ENCODE data around the gene FSD1L. TPM values are rescaled to one million over a fixed set of nuclear protein-coding genes. Genes with fewer than 3 reads are reported as not detected.
A peak's percentile ranks its signal among the peaks of the same experiment; 100 is the strongest.

The FSD1L gene
- total and polyA plus RNA-seq, 2 of the 13 experiments (the other 11 are each of a cell fraction or from before 2014, with no cell fraction given) = 4.1 to 5.1 TPM

DNA sequence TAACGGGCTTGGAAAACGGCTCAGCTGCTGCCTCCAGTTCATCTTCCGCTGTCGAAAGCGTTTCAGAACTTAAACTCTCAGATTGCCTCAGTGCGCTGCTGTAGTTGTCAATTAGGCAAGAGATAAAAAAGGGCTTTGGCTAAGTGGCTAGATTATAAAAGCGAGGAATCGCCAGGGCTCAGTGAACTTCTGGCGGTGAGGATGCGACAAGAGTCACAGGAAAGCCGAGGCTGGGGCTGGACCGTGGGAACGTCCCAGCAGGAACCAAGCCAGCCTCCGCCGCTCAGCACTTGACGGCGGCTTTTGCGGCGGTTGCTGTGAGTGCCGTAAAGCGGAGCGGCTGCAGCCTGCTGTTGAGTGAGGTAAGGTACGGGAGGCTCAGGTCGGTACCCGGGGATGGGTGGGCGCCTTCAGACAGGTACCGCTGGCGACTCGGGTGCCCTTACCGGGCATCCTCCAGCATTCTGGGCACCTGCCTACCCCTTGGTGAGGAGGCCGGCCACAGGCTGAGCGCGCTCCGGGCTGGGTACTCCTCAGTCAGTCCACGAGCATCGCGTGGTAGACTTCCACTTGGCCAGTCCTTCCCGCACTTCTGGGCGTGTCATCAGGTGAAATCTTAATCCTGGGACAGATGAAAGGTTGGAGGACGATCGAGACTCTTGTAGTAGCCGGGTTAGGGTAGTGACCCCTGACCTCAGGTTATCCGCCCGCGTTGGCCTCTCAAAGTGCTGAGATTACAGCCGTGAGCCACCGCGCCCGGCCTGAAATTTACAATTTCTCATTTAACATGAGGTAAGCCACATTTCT is 110.2 kb downstream of the FSD1L start, which contains the start of gene FKTN (continued):
- no peak for TF ChIP-seq MATR3 (CRISPR knock-in tag; IDR thresholded peaks at IDR 0.05)
- no peak for TF ChIP-seq SP140L (CRISPR knock-in tag; IDR thresholded peaks at IDR 0.05; ENCODE audit: borderline replicate concordance)
- TF ChIP-seq ZFYVE20 (CRISPR knock-in tag; IDR thresholded peaks at IDR 0.05; ENCODE audit: borderline replicate concordance, low read depth) = no peak
- peak; percentile 62; the same call in 1 of the 2 replicates for TF ChIP-seq FOXK1 (CRISPR knock-in tag; IDR thresholded peaks at IDR 0.05; ENCODE audit: borderline replicate concordance, low read depth)
- no peak for TF ChIP-seq ZNF562 (CRISPR knock-in tag; IDR thresholded peaks at IDR 0.05; ENCODE audit: borderline replicate concordance)
- no peak for TF ChIP-seq ZNF446 (CRISPR knock-in tag; IDR thresholded peaks at IDR 0.05)
- TF ChIP-seq ZNF350 (CRISPR knock-in tag; IDR thresholded peaks at IDR 0.05; ENCODE audit: borderline replicate concordance, low read depth) = peak; percentile 59
- TF ChIP-seq HNF4A (CRISPR knock-in tag; IDR thresholded peaks at IDR 0.05) = no peak
- TF ChIP-seq ZNF720 (CRISPR knock-in tag; IDR thresholded peaks at IDR 0.05) = no peak
- TF ChIP-seq WIZ (CRISPR knock-in tag; IDR thresholded peaks at IDR 0.05) = no peak
- no peak for TF ChIP-seq GZF1 (CRISPR knock-in tag; IDR thresholded peaks at IDR 0.05)
- TF ChIP-seq PCBP2 (optimal IDR thresholded peaks at IDR 0.05; ENCODE audit: low read depth, low read length, poor library complexity, severe bottlenecking) = no peak
- TF ChIP-seq SALL2 (CRISPR knock-in tag; IDR thresholded peaks at IDR 0.05) = peak; percentile 62
- peak; percentile 82 for TF ChIP-seq ZNF331 (CRISPR knock-in tag; IDR thresholded peaks at IDR 0.05)
- TF ChIP-seq SOX13 (IDR thresholded peaks at IDR 0.05) = no peak
- no peak; a peak in 1 of 4 replicates for TF ChIP-seq SOX13 (CRISPR knock-in tag; conservative IDR thresholded peaks at IDR 0.05 in 1 of 2, IDR thresholded peaks at IDR 0.05 in 1 of 2)
- no peak for TF ChIP-seq NFATC3 (CRISPR knock-in tag; IDR thresholded peaks at IDR 0.05)
- no peak for TF ChIP-seq BHLHE40 (IDR thresholded peaks at IDR 0.05; ENCODE audit: low read length)
- no peak for TF ChIP-seq REXO4 (CRISPR knock-in tag; IDR thresholded peaks at IDR 0.05; ENCODE audit: borderline replicate concordance)
- TF ChIP-seq ZNF354B (CRISPR knock-in tag; IDR thresholded peaks at IDR 0.05) = no peak
- no peak for TF ChIP-seq FLYWCH1 (CRISPR knock-in tag; IDR thresholded peaks at IDR 0.05)
- TF ChIP-seq ZBTB14 (CRISPR knock-in tag; IDR thresholded peaks at IDR 0.05) = no peak
- TF ChIP-seq RFXAP (CRISPR knock-in tag; IDR thresholded peaks at IDR 0.05; ENCODE audit: borderline replicate concordance) = peak; percentile 77; the same call in 1 of the 2 replicates
- no peak for TF ChIP-seq SIX1 (CRISPR knock-in tag; IDR thresholded peaks at IDR 0.05; ENCODE audit: borderline replicate concordance)
- TF ChIP-seq SAFB2 (CRISPR knock-in tag; IDR thresholded peaks at IDR 0.05; ENCODE audit: borderline replicate concordance, low read depth) = no peak
- 0 out of 2 replicates have a peak, but pooled peaks have one; percentile 27 for TF ChIP-seq CERS6 (CRISPR knock-in tag; IDR thresholded peaks at IDR 0.05)
- no peak for TF ChIP-seq ZNF431 (CRISPR knock-in tag; IDR thresholded peaks at IDR 0.05; ENCODE audit: borderline replicate concordance, low read depth)
- TF ChIP-seq ZNF263 (CRISPR knock-in tag; IDR thresholded peaks at IDR 0.05) = no peak; the same call in 1 of the 2 replicates
- TF ChIP-seq NFE2L2 (IDR thresholded peaks at IDR 0.05; ENCODE audit: low read length) = no peak
- peak; percentile 18; the same call in 1 of the 2 replicates for TF ChIP-seq HIVEP1 (CRISPR knock-in tag; IDR thresholded peaks at IDR 0.05)
- 0 out of 2 replicates have a peak, but pooled peaks have one; percentile 44 for TF ChIP-seq SOX5 (CRISPR knock-in tag; IDR thresholded peaks at IDR 0.05; ENCODE audit: borderline replicate concordance)

Measured in HepG2 (cell line).